AG09309 (cell line): Measurements from ENCODE around the gene RFPL2.

Experiments
- DNase-seq: peaks from one replicate; pipeline ENCODE4 v3.0.0-alpha.2; 2010; ENCODE audit warnings: low read depth
- H3K4me3 ChIP-seq: 2 replicates; pipeline ENCODE4 v1.5.1; 2011; ENCODE audit warnings: mild to moderate bottlenecking, low read depth, low read length, moderate library complexity; ENCODE audit not compliant: control insufficient read depth
- TF ChIP-seq, protein P1 (sequence below): IDR thresholded peaks from 2 replicates; pipeline ENCODE4 v1.5.1; 2011; ENCODE audit warnings: mild to moderate bottlenecking, low read depth, low read length, inconsistent platforms; ENCODE audit not compliant: insufficient read depth, control insufficient read depth; ENCODE audit errors: missing control alignments

The RFPL2 gene

DNA sequence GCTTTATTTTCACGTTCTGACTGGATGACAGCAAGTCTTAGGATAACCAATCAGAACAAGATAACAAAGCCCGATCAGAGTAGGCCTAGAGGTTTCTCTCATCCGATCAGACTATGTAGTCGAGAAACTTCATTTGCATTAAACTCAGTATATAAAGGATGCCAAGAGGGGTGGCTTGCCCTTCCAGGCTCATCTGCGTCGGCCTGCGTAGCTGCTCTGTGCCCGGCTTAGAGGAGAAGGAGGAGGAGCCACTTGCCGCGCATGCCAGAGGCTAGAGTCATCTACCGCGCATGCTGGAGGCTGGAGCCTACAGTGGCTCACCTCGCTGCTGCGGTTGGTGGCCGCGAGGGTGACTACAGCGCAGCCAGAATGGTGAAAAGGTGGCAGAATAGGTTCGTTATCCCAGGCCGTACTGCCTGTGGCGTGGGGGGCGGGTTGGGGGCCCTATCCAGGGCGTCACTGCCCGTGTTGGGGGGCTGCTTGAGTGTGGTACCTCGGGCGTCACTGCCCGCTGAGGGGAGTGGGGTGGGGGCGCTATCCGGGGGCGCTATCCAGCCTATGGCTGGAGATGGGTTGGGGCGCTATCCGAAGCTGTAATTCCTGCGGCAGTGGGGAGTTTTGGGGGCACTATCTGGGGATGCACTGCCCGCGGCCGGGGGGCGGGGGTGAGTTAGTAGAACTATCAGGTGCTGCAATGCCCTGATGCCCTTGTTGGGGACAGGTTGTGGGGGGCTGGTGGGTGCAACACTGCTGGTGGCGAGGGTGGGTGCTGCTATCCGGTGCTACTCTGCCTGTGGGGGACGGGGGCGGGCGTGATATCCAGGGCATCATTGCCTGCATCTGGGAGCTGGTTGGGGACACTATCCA lies at the start of gene RFPL2:
TSS of gene RFPL2 (minus strand) at position 218 of the 867 bp plus-strand sequence. CDS start 2,622 bp downstream, outside the sequence.
- DNase-seq = no peak
- TF ChIP-seq, protein P1, sequence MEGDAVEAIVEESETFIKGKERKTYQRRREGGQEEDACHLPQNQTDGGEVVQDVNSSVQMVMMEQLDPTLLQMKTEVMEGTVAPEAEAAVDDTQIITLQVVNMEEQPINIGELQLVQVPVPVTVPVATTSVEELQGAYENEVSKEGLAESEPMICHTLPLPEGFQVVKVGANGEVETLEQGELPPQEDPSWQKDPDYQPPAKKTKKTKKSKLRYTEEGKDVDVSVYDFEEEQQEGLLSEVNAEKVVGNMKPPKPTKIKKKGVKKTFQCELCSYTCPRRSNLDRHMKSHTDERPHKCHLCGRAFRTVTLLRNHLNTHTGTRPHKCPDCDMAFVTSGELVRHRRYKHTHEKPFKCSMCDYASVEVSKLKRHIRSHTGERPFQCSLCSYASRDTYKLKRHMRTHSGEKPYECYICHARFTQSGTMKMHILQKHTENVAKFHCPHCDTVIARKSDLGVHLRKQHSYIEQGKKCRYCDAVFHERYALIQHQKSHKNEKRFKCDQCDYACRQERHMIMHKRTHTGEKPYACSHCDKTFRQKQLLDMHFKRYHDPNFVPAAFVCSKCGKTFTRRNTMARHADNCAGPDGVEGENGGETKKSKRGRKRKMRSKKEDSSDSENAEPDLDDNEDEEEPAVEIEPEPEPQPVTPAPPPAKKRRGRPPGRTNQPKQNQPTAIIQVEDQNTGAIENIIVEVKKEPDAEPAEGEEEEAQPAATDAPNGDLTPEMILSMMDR = no peak
- no peak within 1 kb of the TSS for H3K4me3 ChIP-seq

DNA sequence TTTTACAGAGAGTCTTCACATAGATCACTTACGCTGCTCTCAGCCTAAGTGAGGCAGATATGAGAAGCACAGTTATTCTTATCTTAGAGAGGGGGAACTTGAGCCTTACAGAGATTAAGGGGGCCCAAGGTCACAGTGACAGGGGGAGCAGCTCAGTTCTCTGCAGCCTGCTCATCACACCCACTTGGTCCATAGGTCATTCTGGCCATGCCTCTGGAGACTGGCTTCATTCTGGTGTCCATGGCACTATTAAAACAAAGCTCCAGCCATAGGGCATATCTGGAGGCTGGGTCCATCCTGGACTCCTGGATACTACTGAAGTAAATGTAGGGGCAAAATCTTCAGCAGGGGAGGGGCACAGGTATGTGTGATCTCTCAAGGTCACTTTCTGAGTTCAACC lies 44.4 kb upstream of the RFPL2 start:
- TF ChIP-seq, protein P1 = no peak
- no peak for DNase-seq
- no peak overlapping the region for H3K4me3 ChIP-seq

DNA sequence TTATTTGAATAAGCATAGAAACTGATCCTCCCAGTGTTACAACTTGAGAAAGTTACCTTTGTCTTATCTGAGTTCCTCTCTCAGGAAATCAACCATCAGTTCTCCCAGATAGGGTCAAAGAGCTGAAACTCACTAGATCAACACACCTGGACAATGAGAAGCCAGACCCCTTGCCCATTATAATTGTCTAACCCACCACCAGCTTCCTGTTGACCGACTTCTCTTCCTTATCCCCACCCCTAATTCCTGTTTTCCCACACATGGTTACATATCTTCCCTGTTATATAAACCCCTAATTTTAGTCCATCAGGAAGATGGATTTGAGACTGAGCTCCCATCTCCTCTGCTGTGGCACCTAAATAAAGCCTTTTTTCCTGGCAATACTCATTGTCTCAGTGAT lies 43.4 kb upstream of the RFPL2 start:
- no peak for DNase-seq
- no peak overlapping the region for H3K4me3 ChIP-seq
- TF ChIP-seq, protein P1 = no peak

DNA sequence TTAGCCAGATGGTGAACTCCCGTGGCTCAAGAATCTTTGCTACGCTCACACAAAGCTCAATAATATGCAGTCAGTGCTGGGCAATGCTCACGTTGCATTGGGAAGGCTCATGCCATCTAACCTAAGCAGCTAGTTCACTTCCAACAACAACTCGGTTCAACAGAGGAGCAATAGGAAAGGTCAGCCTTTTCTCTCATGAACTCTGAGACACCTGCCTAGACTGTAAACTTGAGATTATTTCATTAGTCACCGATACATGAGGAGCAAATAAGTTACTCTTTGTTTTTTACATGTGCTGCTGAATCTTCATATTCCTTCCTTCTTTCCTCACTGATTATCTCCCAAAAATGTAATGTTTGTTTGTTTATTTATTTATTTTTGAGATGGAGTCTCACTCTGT lies 41.3 kb upstream of the RFPL2 start:
- TF ChIP-seq, protein P1 = no peak
- no peak overlapping the region for H3K4me3 ChIP-seq
- DNase-seq = no peak

DNA sequence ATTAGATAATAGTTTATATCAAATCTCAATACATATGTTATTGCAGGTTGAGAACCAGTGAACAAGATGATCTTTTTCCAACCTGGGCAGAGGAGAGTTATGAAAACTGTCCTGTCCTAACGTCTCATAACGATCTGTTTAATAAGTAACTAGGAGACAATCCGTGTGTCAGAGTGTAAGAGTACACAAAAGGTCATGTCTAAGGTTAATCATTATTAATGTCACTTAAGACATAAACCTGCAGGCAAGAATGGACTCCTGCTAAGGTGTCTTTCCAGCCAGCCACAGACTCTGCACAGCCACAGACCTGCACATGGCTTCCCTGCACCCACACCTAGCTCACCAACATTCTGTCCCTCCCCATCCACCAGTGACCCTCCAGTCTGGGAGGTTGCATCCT lies 40.2 kb upstream of the RFPL2 start:
- TF ChIP-seq, protein P1 = no peak
- no peak overlapping the region for H3K4me3 ChIP-seq
- no peak for DNase-seq

DNA sequence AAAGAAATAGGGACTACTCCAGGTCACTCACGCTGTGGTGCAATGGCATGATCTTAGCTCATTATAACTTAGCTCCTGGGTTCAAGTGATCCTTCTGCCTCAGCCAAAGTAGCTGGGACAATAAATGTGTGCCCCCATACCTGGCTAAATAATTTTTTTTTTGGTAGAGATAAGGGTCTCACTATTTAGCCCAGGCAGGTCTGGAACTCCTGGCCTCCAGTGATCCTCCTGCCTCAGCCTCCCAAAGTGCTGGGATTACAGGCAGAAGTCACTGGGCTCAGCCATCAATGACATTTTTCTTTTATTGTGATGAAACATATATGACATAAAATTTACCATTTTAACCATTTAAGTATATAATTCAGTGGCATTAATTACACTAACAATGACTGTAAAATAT lies 39.7 kb upstream of the RFPL2 start:
- DNase-seq = no peak
- TF ChIP-seq, protein P1 = no peak
- H3K4me3 ChIP-seq = no peak overlapping the region
